HG03064 (cell line): ENCODE data around the gene TPSAB1.
"Not testable (repeated sequence)": the region's sequence is repeated elsewhere in the genome, so short reads cannot be mapped to it uniquely, and the experiment has no call there.

ENCODE experiments used
- ATAC-seq: cut with Tn5 transposase; IDR thresholded peaks from one replicate; pipeline ENCODE4 v1.9.1; 2021; ENCODE audit warnings: low read depth; ENCODE audit not compliant: unreplicated experiment

Gene TPSAB1

DNA sequence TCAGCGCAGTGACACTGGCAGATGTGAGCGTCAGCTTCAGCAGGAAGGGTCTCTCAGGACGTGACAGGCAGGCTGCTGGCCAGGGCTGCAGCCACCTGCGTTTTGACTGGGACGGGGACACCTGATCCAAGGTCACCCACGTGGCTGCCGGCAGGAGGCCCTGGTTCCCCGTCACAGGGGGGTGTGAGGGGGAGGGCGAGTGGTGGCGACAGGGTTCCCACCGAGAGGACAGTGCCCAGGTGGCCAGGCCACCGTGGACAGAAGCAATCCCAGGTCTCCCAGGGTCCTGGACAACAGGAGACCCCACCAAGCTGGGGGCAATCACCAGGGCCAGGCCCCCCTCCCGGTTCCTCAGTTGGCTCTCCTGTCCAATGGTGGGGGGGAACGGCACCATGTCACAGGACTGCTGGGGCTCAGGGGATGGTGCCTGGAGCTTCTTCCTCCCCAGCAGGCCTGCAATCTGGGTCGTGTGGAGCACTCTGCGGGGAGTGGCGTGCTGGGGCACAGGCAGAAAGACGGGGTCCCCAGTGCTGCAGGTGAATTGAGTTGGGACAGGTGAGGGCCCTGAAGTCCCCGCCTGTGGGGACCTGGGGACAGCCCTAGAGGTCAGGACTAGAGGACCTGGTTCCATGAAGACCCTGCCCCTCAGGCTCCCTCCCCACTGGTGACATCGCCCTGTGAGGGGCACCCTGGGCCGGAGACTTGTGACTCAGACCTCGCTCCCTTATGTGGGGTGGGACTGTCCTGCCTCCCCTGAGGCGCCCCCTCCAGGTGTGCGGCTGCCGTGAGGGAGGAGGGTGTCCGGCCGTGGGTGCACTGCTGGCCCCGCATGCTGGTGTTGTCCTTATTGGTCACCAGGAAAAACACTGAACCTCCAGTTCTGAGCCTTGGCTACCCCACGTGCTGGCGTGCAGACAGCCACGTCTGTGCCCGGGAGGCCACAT lies 3.7 kb downstream of the TPSAB1 start:
- ATAC-seq = not testable (repeated sequence)

DNA sequence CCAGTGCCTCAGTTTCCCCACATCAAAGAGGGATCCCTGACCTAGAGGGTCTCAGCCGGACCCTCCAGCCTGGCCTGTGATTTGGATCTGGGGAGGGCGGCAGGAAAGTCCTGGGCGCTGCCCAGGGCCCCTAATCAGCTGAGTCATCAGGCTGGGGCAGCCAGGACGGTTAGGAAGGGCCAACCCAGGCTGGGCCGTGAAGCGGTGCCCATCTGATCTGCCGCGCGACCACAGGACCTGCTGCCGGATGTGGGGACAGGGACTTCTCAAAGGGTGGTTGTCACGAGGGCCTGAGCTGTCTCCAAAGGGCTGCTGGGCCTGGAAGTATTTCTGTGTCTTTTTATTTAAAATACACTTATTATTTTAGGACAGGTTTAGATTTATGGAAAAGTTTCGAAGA lies 4.4 kb downstream of the TPSAB1 start:
- ATAC-seq = no peak

DNA sequence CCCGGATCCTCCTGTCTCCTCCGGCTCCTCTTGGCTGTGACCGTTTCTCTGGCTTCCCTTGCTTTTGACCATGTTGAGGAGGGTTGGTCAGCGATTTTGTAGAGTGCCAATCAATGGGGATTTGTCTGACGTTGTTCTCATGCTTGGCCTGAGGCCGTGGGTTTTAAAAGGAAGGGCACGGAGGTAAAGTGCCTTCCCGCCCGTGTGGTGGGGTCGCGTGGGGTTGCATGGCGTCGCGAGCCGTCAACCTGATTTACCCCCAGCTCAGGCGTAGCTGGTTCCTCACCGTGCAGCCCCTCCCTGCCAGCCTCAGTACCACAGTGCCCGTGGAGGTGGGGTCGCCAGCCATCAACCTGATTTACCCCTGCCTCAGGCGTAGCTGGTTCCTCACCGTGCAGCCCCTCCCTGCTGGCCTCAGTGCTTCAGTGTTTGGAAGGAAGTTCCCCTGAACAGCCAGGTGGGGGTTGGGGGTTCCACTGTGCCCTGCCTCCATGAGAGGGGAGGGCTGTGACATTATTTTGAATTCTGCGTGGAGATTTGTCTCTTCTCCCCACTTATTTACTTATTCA lies 5.0 kb downstream of the TPSAB1 start:
- ATAC-seq = no peak

DNA sequence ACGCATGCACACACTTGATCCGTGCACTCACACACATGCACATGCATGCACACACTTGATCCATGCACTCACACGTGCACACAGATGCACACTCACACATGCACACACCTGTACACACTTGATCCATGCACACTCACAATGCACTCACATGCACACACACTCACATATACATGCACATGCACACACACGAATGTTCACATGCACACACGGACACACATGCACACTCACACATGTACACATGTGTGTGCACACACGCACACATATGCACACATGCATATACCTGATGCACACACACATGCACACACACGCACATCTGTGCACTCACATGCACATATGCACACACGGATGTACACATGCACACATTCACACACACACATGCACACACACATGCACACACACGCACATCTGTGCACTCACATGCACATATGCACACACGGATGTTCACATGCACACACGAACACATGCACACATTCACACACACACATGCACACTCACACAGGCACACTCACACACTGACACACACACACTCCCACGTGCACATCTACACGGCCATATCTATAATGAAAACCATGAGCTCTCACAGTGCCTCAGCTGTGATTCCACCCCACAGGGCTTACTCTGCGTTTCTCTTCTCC lies 7.5 kb downstream of the TPSAB1 start:
- not testable (repeated sequence) for ATAC-seq

DNA sequence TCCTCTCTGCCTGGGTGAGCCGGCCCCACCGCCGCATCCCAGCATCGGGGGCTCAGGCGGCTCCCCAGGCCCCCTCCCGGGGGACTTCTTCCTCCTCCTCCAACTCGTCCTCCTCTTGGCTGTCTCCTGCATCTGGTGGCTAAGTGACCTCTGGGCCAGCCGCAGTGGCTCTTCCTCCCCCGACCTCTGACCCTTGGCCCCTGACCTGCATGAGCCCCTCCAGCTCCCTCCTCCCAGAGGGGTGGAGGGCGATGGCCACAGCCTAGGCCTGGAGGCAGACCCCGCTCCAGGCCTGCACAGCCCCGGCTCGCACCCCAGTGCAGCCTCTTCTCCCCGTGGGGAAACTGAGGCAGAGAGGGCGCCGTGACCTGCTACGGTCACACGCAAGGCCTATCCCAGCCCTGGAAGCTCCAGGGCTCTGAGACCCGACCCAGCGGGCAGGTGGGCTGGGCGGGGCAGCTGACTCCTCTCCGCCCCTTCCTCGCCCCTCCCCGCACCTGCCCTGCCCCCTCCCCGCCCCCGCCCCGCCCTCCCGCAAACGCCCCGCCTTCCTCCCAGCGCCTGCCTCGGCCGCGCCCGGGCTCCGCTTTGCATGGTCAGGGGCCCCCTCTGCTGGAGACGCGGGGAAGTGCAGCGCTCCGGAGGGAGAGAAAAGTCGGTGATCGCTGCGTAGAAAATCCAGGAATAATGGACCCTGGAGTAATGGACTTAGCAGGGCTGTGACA lies 8.7 kb downstream of the TPSAB1 start:
- not testable (repeated sequence) for ATAC-seq

DNA sequence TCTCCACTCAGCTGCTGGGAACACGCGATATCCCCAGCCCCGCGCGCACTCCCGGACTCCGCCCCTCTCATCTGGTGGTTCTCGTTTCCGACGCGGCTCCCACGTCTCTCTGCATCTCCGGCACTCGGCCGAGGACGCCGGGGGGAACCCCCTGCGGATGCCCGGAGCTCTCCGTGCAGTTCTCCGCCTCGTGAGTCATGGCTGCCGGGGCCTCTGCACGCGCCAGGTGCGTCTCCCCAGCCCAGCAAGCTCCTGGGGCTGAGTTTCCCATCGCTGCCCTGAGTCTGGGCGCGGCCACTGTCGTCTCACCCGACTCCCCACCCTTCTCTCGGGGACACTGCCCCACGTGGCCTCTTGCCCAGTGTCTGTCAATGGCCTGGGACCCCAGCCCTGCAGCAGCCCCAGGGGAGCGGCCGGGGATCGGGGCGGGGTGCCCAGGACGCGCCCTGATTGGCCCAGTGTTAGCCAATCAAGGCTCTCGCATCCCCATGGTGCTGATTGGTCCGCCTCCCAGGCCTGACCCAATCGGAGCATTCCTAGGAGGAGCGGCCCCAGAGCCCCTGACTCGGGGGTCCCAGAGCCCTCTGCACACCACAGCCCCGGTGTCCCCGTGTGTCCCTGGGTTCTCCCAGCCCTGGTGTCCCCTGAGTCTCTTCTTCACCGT lies 13.3 kb downstream of the TPSAB1 start:
- ATAC-seq = not testable (repeated sequence)

DNA sequence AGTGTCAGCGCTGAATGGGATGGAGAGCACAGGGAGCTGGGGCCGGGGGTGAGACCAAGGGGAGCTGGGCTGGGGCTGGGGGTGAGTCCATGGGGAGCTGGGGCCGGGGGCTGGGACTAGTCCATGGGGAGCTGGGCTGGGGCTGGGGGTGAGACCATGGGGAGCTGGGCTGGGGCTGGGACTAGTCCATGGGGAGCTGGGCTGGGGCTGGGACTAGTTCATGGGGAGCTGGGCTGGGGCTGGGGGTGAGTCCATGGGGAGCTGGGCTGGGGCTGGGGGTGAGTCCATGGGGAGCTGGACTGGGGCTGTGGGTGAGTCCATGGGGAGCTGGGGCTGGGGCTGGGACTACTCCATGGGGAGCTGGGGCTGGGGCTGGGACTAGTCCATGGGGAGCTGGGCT lies 14.3 kb downstream of the TPSAB1 start:
- not testable (repeated sequence) for ATAC-seq

DNA sequence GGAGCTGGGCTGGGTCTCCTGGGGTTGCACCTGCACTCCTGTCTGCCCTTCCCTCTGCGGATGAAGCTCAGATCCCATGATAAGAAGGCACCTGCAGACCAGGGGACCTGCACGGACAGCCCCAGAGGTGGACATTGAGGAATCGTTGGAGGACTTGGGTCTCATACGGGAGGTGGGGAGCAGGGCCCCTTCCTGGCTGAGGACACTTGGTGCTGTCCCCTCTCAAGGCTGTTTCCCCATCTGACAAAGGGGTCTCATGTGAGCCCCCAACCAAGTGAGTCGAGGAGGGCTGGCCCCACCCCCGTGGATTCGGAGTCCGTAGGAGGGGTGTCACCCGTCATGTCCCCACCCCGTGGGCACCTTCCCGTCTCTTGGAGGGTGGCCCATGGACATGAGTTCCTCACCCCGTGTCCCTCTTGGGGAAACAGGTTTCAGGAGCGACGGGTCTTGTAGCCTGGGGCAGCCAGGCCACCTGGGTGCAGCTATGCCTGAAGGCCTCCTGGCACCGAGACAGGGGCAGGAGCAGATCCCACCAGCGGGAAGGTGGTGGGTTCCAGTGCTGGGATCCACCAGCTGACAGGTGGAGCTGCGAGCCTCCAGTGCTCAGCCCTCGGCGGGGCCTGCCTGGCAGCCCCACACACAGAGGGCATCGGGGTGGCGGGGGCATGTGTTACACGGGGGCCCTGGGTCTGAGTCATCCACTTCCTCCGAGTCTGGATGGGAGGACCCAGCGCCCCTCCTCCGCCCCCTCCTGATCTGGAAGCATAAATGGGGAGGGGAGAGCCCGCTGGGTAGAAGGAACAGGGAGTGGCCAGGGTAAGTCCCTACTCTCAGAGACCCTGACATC lies 15.0 kb downstream of the TPSAB1 start, which contains the start of gene TPSD1:
TPSD1 (plus strand) TSS at position 794 of the 847 bp plus-strand sequence. CDS start 212 bp downstream, outside the sequence.
- not testable (repeated sequence) for ATAC-seq

DNA sequence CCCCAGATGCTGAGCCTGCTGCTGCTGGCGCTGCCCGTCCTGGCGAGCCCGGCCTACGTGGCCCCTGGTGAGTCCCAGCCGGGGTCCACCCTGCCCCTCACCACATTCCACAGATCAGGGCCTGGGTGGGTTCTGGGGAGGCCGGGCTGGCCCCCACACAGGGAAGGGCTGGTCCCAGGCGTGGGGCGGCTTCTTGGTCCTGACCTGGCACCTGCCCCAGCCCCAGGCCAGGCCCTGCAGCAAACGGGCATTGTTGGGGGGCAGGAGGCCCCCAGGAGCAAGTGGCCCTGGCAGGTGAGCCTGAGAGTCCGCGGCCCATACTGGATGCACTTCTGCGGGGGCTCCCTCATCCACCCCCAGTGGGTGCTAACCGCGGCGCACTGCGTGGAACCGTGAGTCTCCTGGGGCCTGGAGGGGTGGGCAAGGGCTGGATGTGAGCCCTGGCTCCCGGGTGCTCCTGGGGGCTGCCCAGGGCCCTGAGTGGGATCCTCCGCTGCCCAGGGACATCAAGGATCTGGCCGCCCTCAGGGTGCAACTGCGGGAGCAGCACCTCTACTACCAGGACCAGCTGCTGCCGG lies 15.9 kb downstream of the TPSAB1 start:
- ATAC-seq = not testable (repeated sequence)

DNA sequence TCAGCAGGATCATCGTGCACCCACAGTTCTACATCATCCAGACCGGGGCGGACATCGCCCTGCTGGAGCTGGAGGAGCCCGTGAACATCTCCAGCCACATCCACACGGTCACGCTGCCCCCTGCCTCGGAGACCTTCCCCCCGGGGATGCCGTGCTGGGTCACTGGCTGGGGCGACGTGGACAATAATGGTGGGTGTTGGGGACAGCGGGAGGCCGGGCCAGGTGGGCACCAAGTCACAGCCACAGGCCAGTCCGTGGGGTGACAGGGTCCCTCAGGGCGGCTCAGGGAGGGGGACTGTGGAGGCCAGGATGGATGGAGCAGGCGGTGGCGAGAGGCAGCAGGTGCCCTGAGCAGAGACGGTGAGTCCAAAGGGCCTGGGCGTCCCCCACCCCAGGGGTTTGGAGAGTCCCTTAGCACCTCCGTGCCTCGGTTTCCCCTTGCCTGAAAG lies 16.4 kb downstream of the TPSAB1 start:
- no peak for ATAC-seq

DNA sequence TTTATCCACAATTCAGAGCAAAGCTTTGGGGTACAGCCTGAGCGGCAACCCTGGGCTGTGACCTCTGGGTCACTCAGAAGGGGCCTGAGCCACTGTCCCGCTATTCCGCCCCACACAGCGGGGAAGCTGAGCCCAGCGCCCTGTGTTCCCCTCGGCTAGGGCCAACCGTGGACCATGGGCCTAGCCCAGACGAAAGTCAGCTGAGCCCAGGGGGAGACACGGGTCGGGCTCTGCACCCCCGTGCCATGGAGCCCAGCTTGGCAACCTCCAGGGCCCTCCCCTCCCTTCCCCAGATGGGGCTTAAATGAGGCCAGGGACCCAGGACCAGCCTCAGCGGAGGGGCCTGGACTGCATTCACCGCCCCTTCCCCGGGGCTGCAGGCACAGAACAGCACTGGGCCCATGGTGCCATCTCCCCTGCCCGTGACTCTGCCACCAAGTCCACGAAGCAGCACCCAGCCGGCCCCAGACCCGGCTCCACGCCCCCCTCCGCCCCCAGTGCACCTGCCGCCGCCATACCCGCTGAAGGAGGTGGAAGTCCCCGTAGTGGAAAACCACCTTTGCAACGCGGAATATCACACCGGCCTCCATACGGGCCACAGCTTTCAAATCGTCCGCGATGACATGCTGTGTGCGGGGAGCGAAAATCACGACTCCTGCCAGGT lies 17.2 kb downstream of the TPSAB1 start:
- ATAC-seq = no peak

DNA sequence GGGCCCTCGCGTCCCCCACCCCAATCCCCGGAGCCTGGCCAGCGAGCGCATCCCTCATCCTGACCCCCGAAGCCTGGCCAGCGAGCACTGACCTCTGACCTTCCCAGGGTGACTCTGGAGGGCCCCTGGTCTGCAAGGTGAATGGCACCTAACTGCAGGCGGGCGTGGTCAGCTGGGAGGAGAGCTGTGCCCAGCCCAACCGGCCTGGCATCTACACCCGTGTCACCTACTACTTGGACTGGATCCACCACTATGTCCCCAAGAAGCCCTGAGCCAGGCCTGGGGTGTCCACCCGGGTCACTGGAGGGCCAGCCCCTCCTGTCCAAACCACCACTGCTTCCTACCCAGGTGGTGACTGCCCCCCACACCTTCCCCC lies 17.7 kb downstream of the TPSAB1 start:
- ATAC-seq = no peak

DNA sequence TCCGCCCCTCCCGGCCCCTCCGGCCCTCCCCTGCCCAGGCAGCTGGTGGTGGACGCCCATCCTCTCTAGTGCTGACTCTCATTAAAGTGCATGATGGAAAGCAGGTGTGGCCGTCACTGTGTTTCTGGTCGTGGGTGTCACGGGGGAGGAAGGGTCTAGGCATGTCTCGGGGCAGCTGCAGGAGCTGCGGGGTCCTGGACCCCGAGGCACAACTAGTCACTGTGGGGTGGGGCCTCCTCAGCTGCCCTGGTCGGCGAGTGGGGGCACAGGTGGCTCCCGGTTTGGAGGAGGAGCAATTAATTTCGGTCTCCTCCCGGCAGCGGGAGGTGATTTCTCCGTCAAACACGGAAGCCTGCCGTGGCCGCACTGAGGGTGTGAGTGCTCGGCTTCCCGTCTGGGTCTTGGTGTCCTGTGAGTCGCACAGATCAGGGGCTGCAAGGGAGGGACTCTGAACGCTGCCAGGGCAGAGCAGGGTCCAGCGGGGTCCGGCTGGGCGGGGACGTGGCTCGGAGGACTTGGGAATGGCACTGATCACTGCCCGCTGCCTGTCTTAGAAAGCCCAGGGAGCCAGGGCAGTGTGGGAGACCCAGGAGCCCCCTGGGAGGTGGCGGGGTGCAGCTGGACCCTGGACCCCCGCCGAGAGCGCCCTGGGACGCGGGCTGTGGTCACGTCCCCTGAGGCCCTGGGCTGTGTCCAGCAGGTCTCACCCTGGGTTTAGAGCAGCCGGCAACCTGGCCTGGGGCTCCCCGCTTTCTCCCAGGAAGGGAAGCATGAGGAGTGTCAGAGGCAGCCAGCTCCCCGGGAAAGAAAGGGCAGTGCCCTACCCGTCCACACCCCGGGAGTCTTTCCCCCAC lies 18.6 kb downstream of the TPSAB1 start:
- ATAC-seq = no peak

DNA sequence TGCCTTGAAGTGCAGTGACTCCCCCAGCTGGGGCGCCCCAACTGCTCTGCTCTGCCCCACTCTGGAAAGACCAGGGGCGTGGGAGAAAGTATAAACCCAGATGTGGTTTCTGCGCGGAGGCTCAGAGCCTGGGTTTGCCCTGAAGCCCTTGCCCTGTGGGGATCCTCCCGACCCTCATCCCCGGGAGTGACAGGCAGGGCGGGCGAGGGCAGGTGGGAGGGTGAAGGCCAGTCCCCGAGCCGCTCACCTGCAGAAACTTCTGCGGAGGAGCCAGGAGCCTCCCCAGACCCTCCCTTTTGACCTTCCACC lies 19.2 kb downstream of the TPSAB1 start:
- no peak for ATAC-seq

DNA sequence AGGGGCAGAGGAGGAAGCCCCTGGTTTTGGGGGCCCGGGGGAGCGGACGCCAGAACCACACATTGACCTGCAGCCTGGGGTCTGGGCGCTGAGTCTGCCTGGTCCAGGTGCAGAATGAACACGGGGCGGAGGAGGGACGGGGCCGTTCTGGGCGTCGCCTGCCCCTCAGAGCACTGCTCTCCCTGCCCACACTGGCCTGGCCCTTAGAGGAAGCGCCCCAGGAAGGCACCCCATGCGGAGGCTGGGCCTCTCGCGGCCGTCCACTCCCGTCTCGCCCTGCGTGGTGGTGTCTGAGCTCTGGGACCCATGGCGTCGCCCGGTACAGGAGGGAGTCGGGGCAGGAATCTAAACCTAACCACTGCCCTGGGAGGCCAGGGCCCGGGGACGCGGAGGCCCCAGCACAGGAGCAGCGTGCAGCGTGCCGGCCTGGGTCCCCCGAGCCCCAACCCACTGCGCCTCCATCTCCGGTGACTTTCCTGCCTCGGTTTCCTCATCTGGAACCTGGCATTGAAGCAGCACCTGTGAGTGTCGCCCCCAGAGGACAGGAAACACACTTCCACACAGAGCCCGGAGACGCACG lies 19.7 kb downstream of the TPSAB1 start:
- ATAC-seq = no peak

DNA sequence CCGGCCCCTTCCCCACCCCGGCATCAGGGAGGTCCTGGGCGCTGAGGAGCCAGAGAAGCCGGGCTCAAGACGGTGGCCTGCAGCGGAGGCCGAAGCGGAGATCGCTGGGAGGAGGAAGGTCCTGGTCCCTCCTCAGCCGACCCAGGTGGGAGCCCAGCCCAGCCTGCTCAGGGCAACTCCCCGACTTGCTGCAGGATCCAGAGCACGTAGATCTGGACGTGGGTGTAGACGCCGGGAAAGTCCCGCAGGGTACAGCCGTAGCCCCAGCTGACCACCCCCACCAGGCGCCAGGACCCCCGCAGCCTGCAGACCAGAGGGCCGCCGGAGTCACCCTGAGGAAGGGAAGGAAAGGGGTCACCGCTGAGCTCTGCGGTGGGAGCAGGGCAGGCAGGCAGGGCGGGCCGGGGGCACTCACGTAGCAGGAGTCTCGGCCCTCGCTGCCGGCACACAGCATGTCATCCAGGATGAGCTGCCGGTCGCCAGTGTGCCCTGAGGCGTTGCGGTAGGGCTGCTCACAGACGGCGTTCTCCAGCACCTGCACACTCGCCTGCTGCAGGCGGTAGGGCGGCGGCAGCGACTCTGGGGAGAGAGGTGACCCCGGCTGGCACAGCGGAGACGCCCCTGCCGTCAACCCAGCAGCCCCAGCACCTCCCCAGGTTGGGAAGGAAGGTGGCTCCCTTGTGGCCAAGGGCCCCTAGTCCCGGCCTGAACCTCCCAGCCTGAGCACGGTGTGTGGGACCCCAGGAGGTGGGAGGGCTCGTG lies 20.8 kb downstream of the TPSAB1 start:
- no peak for ATAC-seq
